Hepatocyte (in vitro differentiated cells): ENCODE data around the gene PRM3.

Source experiments
- EZH2phosphoT487 ChIP-seq: fragments of 200-600 bp; sonication (generic); IDR thresholded peaks from one replicate; pipeline ENCODE4 v1.6.1; 2018; ENCODE audit warnings: antibody characterized with exemption, mild to moderate bottlenecking, low read depth, moderate library complexity; ENCODE audit not compliant: unreplicated experiment, severe bottlenecking
- TF ChIP-seq, protein P1 (sequence below): fragments of 200-600 bp; sonication (generic); IDR thresholded peaks from 2 replicates; pipeline ENCODE4 v1.5.1; 2016; ENCODE audit warnings: antibody characterized with exemption, mild to moderate bottlenecking; ENCODE audit not compliant: poor library complexity

DNA sequence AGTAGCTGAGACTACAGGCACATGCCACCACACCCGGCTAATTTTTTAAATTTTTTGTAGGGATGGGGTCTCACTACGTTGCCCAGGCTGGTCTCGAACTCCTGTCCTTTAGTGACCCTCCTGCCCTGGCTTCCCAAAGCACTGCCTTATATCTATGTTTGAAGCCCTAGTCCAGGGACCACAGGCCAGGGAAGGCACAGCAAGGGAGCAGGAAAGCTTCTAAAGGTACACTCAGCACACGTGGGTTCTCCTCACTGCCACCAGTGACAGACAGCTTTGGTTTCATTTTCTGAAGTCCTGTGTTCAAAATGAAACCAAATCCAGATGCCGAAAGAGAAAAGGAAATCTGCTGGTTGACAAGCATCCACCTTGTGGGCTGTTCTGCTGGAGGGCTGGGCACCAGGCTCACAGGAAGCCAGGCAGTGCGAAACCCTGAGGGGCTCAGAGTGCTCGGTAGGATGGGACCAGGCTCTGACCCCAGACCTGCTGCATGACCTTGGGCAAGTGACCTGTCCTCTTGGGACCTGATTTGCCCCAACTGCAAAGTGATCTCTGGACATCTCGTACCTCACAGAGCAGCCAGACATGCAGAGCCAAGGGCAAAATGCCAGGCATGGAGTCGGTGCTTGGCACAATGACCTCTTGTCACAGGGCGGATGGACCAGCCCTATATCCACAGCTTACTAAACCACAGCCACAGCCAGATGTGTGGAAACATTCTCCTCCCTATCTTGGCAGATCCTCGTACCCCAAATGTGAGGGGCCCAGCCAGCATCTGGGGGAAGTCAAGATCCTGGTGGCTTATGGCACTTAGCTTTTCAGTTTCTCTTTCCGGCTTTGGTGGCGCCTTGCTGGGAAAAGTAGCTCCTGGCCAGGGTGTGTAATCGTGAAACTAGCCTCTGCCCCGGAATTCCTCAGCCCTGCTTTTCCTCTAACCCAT, 14.6 kb downstream of the PRM3 start:
- TF ChIP-seq, protein P1, sequence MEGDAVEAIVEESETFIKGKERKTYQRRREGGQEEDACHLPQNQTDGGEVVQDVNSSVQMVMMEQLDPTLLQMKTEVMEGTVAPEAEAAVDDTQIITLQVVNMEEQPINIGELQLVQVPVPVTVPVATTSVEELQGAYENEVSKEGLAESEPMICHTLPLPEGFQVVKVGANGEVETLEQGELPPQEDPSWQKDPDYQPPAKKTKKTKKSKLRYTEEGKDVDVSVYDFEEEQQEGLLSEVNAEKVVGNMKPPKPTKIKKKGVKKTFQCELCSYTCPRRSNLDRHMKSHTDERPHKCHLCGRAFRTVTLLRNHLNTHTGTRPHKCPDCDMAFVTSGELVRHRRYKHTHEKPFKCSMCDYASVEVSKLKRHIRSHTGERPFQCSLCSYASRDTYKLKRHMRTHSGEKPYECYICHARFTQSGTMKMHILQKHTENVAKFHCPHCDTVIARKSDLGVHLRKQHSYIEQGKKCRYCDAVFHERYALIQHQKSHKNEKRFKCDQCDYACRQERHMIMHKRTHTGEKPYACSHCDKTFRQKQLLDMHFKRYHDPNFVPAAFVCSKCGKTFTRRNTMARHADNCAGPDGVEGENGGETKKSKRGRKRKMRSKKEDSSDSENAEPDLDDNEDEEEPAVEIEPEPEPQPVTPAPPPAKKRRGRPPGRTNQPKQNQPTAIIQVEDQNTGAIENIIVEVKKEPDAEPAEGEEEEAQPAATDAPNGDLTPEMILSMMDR = no peak
- no peak for TF ChIP-seq EZH2phosphoT487
